HG03135 (cell line): ENCODE results near the gene ADAMTSL2.

Experiments
- ATAC-seq: cut with Tn5 transposase; IDR thresholded peaks from one replicate; pipeline ENCODE4 v1.9.1; 2021; ENCODE audit warnings: mild to moderate bottlenecking, moderate library complexity; ENCODE audit not compliant: unreplicated experiment

ADAMTSL2 gene

DNA sequence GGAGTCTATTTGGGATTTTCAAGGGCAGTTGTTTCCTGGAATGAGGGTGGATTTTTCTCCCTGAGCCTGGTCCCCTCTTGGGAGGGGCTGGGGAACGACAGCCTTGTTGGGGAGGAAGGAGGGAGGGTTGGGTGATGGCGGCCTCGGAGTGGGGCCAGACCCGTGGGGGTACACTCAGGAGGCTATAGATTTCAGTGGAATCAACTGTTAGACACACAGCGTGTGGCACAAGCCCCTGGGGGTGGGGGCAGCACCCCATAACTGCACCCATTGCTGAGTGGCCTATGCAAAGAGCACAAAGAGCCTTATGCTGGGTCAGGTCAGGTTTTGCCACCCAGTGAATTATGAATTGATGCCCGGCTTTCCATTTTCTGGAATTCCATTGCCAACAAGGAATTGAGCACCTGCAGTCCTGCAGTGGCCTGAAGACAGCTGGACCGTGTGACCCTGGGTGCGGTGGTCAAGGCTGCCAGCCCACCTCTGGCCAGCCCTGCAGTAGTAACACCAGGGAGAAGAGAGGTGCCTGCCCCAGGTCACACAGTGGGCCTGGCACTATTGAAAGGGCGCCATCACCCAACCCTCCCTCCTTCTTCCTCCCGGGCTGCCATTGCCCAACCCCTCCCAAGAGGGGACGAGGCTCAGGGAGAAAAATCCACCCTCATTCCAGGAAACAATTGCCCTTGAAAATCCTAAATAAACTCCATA is 18.1 kb upstream of the ADAMTSL2 start:
- ATAC-seq: no peak

DNA sequence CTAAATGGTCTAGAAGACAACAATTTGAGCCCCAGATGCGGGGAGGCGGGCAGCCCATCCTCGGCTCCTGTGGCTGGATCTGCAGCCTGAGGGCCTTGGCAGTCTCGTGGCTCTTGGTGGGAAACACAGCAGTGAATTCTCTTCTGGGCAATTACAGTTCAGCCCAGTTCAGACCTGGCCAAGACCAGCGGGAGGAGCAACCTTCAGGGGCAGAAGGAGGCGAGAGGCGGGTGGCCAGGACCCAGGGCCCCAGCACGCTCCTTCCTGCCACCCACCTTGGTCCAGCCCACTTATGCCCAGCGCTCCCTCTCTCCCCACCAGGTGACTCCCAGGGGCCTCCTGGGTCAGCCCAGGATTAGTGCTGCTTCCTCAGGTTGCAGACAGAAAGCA is 17.5 kb upstream of the ADAMTSL2 start:
- ATAC-seq: no peak

DNA sequence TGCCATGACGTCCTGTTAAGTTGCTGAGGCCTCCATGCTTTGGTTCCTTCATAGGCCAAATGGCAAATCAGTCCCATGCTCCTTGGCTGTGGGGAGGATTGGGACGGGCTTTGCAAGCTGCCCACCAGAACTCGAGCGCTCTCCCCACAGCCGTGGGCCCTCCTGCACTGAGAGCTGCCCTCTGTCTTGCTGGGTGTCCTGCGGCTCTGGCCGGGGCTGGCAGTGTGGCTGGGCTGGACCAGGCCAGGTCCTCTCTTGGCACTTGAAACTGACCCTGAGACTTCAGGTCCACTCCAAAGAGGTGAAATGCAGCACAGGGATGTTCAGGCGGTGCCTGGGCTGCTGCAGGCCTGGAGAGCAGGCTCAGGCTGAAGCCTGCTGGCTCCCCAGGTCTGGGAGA is 16.8 kb upstream of the ADAMTSL2 start:
- no peak for ATAC-seq

DNA sequence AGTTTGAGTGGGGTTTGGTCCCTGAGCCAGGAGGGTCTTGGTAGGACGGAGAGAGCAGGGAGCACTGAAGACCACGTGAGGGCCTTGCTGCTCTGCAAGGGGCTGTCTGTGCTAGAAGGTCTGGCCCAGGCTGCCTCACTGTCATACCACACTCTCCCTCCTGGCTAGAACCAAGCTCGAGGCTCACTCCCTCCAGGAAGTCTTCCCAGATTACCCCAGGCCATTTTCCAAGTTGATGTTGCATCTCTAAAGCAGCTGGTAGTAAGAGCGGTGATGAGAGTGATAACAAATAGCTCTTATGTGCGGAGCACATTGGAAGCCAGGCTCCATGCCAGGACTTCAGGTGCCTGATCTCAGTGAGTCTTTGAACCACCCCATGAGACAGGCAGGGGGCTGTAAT is 16.3 kb upstream of the ADAMTSL2 start:
- ATAC-seq: no peak

DNA sequence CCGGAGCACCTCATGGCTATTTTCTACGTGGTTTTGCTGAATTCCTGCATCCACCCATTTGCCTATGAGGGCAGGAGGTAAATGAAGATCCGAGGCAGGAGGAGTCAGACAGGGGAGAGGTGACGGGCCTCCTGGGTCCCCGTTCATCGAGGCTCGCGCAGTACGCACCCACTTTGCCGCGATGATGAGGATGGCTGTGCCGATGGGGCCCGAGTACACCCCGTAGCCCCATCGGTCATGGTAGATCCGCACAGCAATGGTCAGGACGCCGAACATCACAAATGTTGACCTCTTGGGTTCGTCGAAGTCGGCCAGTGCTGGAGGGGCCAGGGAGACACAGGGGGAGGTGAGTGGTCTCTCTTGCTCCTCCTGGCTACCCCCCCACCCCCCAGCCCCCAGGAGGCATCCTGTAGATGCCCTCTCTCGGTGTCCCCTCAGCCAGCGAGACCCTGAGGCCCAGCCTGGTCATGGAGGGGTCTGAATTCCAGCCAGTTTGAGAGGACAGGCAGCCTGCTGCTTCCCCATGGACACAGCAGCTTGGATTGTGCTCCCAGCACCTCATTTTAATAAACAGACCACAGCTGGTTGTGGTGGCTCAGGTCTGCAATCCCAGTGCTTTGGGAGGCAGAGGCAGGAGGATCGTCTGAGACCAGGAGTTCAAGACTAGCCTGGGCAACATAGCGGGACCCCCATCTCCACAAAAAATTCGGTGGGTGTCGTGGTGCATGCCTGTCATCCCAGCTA is 15.6 kb upstream of the ADAMTSL2 start:
- ATAC-seq: no peak

DNA sequence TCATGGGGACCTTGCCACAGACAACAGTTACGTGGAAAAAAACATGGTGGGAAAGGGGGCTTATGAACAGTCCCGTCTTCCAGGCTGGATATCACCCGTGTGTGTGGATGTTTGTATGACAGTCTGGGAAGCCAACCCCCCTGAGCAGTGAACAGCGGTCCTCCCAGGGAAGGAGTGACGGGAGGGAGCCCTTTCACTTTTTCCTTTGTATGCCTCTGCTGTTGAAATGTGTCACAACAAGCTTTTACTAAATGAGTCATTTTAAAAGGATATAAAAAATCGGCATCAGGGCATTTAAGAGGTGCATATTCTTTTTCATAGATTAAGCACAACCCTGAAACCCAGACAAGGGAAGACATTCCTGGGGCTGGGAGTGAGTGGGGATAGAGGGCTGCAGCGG is 14.8 kb upstream of the ADAMTSL2 start:
- ATAC-seq: no peak

DNA sequence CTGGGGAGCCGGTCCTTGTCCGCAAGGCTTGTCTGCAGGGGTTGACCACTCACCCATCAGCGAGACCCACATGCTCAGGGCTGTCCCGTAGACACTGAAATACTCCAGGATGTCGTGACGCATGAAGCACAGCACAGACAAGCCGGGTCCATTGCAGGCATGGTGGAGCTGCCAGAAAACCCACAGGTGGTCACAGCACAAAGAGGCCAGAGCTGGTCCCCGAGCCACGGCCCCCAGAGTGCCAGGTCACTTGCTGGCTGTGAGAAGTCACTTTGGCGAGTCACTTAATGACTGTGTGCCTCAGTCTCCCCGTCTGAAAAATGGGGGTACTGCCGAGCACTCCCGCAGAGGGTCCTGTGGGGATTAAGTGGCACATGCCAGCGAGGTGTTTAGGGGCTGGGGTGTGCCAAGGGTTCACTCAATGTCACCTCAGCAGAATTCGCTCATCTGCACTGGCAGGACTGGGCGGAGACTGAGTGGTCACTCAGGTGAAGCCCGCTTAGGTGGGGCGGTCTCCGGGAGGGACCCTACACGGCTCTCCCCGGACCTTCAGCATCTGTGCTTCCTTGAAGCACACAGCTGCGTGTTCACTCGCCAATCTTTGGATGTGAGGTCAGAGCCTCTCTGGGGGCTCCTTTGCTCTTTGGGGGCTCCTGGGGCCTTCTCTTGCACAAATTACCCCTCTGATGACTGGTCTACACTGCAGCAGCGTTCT is 14.2 kb upstream of the ADAMTSL2 start:
- no peak for ATAC-seq

DNA sequence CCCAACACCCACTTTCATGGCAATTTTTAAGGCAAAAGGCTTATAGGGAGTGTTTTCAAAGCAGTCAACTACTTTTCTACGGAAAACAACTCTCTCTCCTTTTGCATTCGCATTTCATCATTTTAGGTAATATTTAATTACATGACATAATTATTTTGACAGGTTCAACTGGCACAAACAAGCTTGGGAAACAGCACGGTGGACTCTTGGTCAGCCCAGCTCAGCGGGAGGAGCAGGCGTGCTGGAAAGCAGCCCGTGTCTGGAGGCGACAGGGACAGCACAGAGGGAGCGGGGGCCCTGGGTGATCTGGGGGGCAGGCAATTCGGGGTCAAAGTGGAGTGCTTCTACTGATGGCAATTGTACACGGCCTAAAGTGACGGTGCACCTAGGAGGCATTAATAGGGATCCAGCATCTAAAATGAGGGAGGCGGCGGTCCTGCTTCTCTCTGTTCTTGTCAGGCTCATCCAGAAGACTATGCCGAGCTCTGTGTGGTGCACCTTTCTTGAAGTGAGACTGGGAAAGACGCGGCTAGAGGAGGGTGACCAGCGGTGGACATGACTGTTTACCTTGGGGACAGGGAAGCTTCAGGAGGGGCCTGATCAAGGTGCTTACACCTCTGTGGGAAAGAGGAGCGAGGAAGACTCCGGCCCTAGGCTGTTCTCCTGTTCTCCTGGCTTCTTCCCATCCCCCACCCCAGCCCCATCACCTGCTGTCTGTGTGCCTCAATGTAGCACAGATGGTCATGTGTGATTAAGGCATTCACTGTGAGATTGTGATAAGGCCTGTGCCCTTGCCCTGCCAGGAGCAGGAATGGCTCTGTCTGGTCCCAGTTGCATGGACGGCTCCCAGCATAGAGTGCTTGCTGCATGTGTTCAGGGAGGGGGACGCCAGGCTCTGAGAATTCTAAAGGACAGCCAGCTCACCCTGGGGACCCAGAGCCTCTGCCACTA is 13.1 kb upstream of the ADAMTSL2 start:
- ATAC-seq: no peak

DNA sequence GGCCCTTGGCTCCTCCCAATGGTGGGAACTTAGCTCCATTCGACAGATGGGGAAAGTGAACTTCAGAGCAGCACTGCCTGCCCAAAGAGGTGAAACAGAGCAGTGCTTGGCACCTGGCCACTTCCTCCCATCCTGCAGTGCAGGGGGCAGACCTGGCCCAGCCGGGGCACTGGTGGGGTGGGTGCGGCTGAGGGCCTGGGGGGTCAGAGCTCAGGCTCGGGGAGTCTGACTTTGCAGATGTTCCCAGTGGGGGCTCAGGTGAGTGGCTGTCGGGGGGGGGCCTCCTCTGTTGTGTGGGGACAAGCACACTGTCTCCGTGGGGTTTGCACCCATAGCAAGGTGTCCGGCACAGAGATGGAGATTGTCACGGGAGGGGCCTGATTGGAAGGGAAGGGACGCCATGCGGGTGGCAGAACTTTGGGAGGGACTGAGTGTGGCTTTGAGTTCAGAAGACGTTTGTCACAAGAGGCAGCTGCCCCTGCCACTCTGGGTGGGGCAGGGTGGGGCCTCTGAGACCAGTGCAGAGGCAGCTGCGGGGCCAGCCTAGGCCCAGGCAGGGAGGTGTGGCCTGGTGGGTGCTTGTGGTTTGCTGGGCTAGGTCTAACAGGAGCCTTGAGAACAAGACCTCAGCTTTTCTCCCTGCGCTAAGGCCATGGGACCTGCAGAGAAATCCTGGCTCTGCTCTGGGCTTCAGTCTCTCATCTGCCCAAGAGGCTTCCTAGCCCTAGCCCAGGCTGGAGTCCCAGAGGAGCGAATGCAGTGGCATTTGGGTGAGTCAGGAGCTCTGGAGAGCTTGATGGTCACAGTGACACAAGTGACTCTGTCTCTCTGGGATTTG is 12.2 kb upstream of the ADAMTSL2 start:
- ATAC-seq: no peak

DNA sequence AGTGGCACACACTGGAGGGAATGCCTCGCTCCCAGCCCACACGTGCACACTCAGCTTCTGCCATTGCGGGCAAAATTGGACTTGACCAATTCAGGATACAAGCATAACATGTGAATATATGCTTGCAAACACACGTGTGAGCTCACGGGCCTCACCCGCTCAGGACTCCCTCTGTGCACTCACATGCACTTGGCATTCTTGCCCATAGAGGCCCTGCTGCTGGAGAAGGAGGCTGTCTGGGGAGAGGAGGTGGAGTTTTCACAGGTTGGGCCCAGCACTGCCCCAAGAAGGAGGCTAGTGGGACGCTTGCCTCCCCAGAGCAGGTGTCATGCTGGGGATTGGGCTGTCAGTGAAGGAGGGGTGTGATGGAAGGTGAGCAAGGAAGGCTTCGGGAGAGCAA is 11.4 kb upstream of the ADAMTSL2 start:
- ATAC-seq: no peak

DNA sequence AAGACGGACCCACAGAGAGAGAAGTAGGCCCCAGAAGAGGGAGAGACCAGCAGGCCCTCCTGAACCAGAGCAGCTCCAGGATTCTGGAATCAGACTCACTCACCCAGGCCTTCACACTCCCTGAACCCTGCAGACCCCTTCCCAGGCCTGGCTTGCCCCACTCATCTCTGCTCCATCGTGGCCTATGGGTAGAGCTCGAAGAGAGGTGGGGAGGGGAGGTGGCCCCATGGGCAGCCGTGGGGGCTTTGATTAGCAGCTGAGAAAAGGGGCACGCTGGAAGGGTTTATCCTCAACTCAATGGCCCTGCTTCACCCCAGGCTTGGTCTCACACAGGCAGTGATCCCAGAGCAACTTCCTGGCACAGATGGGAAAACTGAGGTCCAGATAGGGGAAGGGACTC is 10.4 kb upstream of the ADAMTSL2 start:
- no peak for ATAC-seq

DNA sequence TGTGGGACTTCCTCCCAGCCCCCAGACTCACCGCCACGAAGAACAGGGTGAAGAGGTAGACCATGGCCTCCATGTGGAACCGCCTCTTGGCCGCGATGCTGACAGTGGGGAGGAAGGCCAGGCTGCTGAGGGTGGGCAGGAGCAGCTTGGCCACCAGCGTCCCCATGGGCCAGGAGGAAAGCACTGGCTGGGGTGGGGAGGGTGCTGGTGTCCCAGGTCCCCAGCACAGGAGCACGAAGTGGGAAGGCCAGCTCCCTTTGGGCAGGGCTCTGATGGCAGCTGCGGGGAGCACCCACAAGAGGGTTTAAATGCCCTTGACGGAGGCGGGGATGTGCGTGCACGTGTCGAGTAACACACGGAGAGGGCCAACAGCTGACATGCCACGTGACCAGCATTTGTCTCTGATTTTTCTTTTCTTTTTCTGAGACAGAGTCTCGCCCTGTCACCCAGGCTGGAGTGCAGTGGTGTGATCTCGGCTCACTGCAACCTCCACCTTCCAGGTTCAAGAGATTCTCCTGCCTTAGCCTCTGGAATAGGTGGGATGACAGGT is 9.8 kb upstream of the ADAMTSL2 start, which contains the start of gene MYMK:
Gene MYMK, minus strand, starts transcription at position 281 of the 550 bp plus-strand sequence. Its CDS starts 115 bp downstream, at position 166.
- no peak for ATAC-seq

DNA sequence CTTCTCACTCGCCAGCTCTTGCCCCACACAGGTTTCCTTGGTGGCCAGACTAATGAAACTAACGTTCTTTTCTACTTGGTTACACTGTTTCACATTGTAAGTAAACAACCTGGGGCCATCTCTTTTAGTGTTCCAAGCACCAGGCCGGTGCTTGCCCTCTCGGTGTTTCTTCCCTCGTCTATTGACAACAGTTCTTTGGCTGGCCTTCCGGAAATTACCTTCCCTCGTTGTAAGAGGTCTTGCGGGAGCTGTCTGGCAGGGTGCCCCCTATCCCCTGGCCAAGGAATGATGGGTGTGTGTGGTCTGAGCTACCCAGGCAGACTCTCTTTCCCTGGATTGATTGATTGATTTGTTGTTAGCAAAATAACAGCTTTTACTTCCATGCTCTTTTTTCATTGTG is 8.8 kb upstream of the ADAMTSL2 start:
- no peak for ATAC-seq

DNA sequence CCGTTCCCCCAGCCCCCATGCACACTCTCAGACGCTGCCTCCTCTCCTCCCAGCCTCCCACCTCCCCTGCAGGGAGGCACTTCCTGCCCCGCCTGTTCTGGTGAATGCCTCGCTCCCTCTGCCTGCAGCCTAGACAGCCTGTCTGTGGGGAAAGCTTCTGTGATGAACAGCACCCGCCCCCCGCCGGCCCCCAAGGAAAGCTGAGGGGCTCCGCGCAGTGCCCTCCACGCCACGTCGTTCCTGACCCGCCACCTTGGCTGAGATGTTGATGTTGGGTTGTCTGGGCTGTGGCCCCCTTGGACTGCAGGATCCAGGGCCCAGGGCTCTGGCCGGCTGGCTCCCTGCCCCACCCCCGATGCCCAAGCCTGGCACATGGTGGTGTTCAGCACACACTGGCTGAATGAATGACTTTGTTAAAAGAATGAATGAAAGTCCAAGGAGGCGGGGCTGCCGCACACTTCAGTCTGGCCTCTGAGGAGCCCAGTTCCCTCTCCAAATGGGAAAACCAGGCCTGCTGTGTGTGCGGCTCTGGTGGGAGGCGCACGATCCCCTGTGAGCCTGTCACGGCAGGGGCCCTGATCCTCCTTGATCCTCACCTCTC is 7.7 kb upstream of the ADAMTSL2 start:
- no peak for ATAC-seq

DNA sequence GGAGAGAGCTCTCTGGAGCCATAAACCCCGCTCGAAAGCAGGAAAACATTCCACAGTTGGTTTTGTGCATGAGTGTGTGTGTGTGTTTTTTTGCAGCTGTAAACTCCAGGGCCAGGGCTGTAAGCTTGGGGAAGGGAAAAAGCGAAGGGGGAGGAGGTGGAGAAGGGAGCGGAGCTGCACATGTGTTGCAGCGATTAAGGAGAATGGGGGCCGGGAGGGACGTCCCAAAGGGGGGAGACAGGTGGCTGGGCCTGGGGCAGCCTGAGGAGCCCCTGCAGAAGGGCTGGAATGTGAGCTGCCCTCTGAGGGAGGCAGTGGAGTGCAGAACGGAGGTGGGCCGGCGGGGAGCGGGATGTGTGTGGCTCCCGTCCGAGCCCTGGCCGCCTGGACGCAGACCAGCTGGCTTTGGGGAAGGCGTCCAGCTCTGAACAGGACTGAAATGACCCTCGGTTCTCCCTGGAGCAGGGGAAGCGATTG is 7.0 kb upstream of the ADAMTSL2 start:
- ATAC-seq: no peak

DNA sequence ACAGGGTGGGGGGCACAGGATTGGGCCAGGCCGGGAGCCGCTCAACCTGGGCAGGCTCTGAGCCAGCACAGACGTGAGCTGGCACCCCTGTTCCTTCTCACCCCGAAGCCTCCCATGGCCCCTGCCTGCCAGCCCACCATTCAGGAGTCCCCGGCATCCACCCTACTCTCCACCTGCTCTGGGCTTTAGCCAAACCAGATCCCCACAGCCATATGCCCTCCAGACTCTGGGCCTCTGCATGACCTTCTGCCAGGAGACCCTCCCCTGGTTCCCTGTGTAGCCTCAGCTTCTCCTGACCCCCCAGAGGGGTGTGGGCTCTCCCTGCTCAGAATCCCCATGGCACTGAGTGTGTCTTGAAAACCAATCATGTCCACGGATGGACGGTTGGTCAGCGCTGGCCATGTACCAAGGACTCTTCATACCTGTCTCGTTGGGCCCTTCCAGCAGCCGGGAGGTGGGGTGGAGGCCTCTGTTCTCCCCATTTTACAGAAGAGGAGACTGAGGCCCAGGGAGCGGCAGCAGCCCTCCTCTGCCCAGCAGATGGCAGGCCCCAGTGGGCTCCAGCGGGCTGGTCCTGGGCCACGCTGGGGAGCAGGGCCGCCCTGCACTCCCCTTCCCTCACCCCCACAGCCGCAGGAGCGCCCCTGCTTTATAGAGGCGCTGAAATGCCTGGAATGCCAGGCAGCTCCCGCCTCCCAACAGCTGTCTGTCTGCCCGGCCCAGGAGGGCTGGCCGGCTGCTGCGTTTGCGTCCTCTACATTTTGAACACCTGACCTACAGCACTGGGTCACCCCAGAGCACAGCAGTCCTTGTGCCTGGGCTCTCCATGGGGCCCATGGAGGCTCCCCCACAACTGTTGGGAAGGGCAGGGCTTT is 6.3 kb upstream of the ADAMTSL2 start:
- ATAC-seq: no peak

DNA sequence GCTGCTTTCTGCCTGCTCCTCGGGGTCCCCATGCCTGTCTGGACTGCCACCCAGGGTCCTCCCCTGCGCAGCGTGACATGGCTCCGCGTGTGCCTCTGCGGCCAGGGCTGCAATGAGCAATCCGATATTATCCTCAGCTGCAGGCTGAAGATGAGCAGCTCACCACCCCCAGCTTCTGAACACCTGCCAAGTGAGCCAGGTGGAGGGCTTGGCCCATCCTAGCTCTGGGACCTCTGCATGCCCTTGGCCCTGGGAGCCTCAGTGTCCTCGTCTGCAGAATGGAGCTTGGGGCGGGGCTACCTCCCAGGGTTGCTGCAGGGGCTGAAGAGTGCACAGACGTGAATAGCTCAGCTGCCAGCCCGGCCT is 5.6 kb upstream of the ADAMTSL2 start:
- no peak for ATAC-seq

DNA sequence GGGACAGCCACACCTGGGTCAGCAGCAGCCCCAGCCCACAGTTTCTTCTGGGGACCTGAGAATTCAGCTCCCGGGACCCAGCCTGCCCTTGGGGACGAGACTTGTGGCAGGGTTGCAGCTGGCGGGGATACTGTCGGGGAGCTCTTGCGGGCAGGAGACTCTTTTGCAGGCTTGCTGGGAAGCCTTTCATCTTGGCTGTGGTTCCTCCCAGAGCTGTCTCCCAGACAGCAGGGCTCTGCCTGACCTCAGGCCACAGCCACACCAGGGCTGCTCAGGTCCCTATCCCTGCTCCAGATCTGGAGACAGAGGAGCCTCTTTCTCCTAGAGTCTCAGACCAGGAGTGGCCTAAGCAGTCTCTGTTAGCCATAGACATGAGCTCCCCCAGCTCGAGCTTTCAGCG is 5.0 kb upstream of the ADAMTSL2 start:
- no peak for ATAC-seq
